SK-N-SH (cell line): ENCODE results near the gene MC3R. TPM values are rescaled to one million over a fixed set of nuclear protein-coding genes. Genes with fewer than 3 reads are reported as not detected.

Experiments used
- CTCF ChIA-PET: fragments of 300-600, 350-600 bp; formaldehyde crosslinking; extraction: SDS; loops from one replicate; lab custom pipeline; 2021; lab: Yijun Ruan, JAX
- POLR2A ChIA-PET: fragments of 350-600 bp; sonication (Branson Sonifier 250); formaldehyde crosslinking; extraction: SDS; loops from one replicate; lab custom pipeline; 2020; ENCODE audit warnings: antibody characterized with exemption, inconsistent platforms; lab: Yijun Ruan, JAX
- DNase-seq: peaks from one replicate; pipeline ENCODE4 v3.0.0; 2012
- H2AFZ ChIP-seq: fragments of 200-600 bp; sonication (generic); 2 replicates; pipeline ENCODE4 v1.8.1; 2016; ENCODE audit warnings: antibody characterized with exemption, mild to moderate bottlenecking, low read depth
- H3F3A ChIP-seq: fragments of 200-600 bp; sonication (generic); replicated peaks from 2 replicates; pipeline ENCODE3; 2016; ENCODE audit warnings: antibody characterized with exemption, mild to moderate bottlenecking; ENCODE audit not compliant: insufficient read depth
- H3K27ac ChIP-seq, 2 experiments: fragments of 200-500 bp in 1 of 2; fragments of 200-600 bp in 1 of 2; sonication (Bioruptor generic) in 1 of 2; sonication (generic), shearing (Covaris generic) in 1 of 2; 2 replicates each; pipeline versions ENCODE4 v1.5.1 to v1.6.1; 2014 to 2016; ENCODE audit warnings: low read depth in 2 of 2, inconsistent platforms in 1 of 2, low read length in 1 of 2, mild to moderate bottlenecking in 1 of 2, mixed read lengths in 1 of 2
- H3K27me3 ChIP-seq: fragments of 200-600 bp; sonication (generic), shearing (Covaris generic); 2 replicates; pipeline ENCODE4 v1.6.1; 2016; ENCODE audit warnings: mixed run types; ENCODE audit not compliant: insufficient read depth
- H3K36me3 ChIP-seq, 2 experiments: fragments of 200-500 bp in 1 of 2; fragments of 200-600 bp in 1 of 2; sonication (Bioruptor generic) in 1 of 2; sonication (generic) in 1 of 2; replicated peaks in 1 of 2; 2 replicates each; pipeline versions ENCODE3 to v1.5.1; 2014 to 2016; ENCODE audit warnings: low read length in 1 of 2, mild to moderate bottlenecking in 1 of 2; ENCODE audit not compliant: insufficient read depth in 2 of 2, control insufficient read depth in 1 of 2
- H3K4me1 ChIP-seq, 2 experiments: fragments of 200-500 bp in 1 of 2; fragments of 200-600 bp in 1 of 2; sonication (Bioruptor generic) in 1 of 2; sonication (generic), shearing (Covaris generic) in 1 of 2; 2 replicates each; pipeline versions ENCODE4 v1.5.1 to v1.6.1; 2014 to 2016; ENCODE audit warnings: low read depth in 1 of 2, low read length in 1 of 2, mixed run types in 1 of 2; ENCODE audit not compliant: insufficient read depth in 2 of 2, control insufficient read depth in 1 of 2
- H3K4me2 ChIP-seq: fragments of 200-600 bp; sonication (generic), shearing (Covaris generic); 2 replicates; pipeline ENCODE4 v1.6.1; 2017; ENCODE audit warnings: mixed run types
- H3K4me3 ChIP-seq, 2 experiments: fragments of 200-500 bp in 1 of 2; fragments of 200-600 bp in 1 of 2; sonication (Bioruptor generic) in 1 of 2; sonication (generic), shearing (Covaris generic) in 1 of 2; 2 replicates each; pipeline versions ENCODE4 v1.5.1 to v1.8.1; 2014 to 2016; ENCODE audit warnings: low read depth in 2 of 2, inconsistent platforms in 1 of 2, low read length in 1 of 2, mild to moderate bottlenecking in 1 of 2, mixed read lengths in 1 of 2, moderate library complexity in 1 of 2
- H3K79me2 ChIP-seq: fragments of 200-600 bp; sonication (generic); 2 replicates; pipeline ENCODE4 v1.8.1; 2017; ENCODE audit warnings: mild to moderate bottlenecking; ENCODE audit not compliant: insufficient read depth
- H3K9ac ChIP-seq: fragments of 200-600 bp; sonication (generic); 2 replicates; pipeline ENCODE4 v1.6.1; 2017; ENCODE audit warnings: mixed run types
- H3K9me2 ChIP-seq: fragments of 200-600 bp; sonication (generic); 2 replicates; pipeline ENCODE4 v1.6.1; 2017; ENCODE audit warnings: mixed run types
- H3K9me3 ChIP-seq: fragments of 200-600 bp; sonication (generic); 2 replicates; pipeline ENCODE4 v1.6.1; 2017; ENCODE audit warnings: mixed run types, mild to moderate bottlenecking, moderate library complexity
- H4K20me1 ChIP-seq: fragments of 200-600 bp; sonication (generic); 2 replicates; pipeline ENCODE4 v1.6.1; 2017; ENCODE audit warnings: mild to moderate bottlenecking, mixed run types; ENCODE audit not compliant: insufficient read depth
- CHD2 ChIP-seq: fragments of 150-350 bp; IDR thresholded peaks from 2 replicates; pipeline ENCODE4 v1.6.1; 2018; ENCODE audit warnings: low read length; ENCODE audit not compliant: partially characterized antibody
- CTCF ChIP-seq: fragments of 200-600 bp; sonication (generic); IDR thresholded peaks from 2 replicates; pipeline ENCODE4 v1.6.1; 2017; ENCODE audit warnings: antibody characterized with exemption, mild to moderate bottlenecking, moderate library complexity
- ELF1 ChIP-seq: IDR thresholded peaks from 2 replicates; pipeline ENCODE4 v1.4.0; 2012
- EZH2phosphoT487 ChIP-seq: fragments of 200-600 bp; sonication (generic); IDR thresholded peaks from 2 replicates; pipeline ENCODE4 v1.6.1; 2017; ENCODE audit warnings: low read depth, mixed run types, mild to moderate bottlenecking, antibody characterized with exemption, moderate library complexity, borderline replicate concordance
- FOXJ3 ChIP-seq: sonication (generic); formaldehyde crosslinking; IDR thresholded peaks from 2 replicates; pipeline ENCODE4 v1.5.1; 2020; ENCODE audit warnings: mild to moderate bottlenecking, missing genetic modification reagents
- GATA2 ChIP-seq: sonication (generic); formaldehyde crosslinking; IDR thresholded peaks from 2 replicates; pipeline ENCODE4 v1.5.0; 2020; ENCODE audit warnings: mild to moderate bottlenecking, missing genetic modification reagents
- IRF3 ChIP-seq: fragments of 150-350 bp; IDR thresholded peaks from 2 replicates; pipeline ENCODE4 v1.6.1; 2016; ENCODE audit warnings: mild to moderate bottlenecking, low read depth, low read length
- MAX ChIP-seq: IDR thresholded peaks from 2 replicates; pipeline ENCODE4 v1.4.0; 2012; ENCODE audit warnings: low read depth
- NFIC ChIP-seq: IDR thresholded peaks from 2 replicates; pipeline ENCODE4 v1.4.0; 2012; ENCODE audit warnings: borderline replicate concordance
- REST ChIP-seq: IDR thresholded peaks from 2 replicates; pipeline ENCODE4 v1.6.1; 2012; ENCODE audit warnings: mild to moderate bottlenecking, low read depth, low read length, moderate library complexity
- RXRA ChIP-seq: IDR thresholded peaks from 2 replicates; pipeline ENCODE4 v1.4.0; 2012; ENCODE audit warnings: low read depth, mild to moderate bottlenecking, borderline replicate concordance
- SMC3 ChIP-seq: IDR thresholded peaks from 2 replicates; pipeline ENCODE4 v1.6.1; 2012; ENCODE audit warnings: low read depth, low read length, improper control_type of control experiment
- TCF12 ChIP-seq: IDR thresholded peaks from 2 replicates; pipeline ENCODE4 v1.4.0; 2012
- TEAD4 ChIP-seq: IDR thresholded peaks from 2 replicates; pipeline ENCODE4 v1.4.0; 2012; ENCODE audit warnings: mild to moderate bottlenecking, borderline replicate concordance; ENCODE audit not compliant: insufficient read depth
- USF1 ChIP-seq: IDR thresholded peaks from 2 replicates; pipeline ENCODE4 v1.4.0; 2012; ENCODE audit warnings: low read depth, borderline replicate concordance
- ZBTB33 ChIP-seq: IDR thresholded peaks from 2 replicates; pipeline ENCODE4 v1.4.0; 2012; ENCODE audit warnings: low read depth, borderline replicate concordance
- WGBS: methylation state at CpG from one replicate; pipeline ENCODE4 v1.1.6; 2017; ENCODE audit warnings: low lambda C conversion rate; 5-methylcytosine and 5-hydroxymethylcytosine counted together
- polyA plus RNA-seq, 3 experiments: library from polyadenylated mRNA; depleted of rRNA; stranded (reverse); fragments of >200 nt; gene quantifications; 2 replicates each; pipeline ENCODE4 v1.2.3, GENCODE V29; 2012

The MC3R gene
- polyA plus RNA-seq, 1 of the 3 experiments (the other 2 are of a cell fraction), result not detected

GRCh38 chr20:56205346-56205745 lies 43.2 kb upstream of the MC3R start:
- H3K9ac ChIP-seq, result no peak overlapping the region
- H3K4me3 ChIP-seq, result no peak overlapping the region
- TF ChIP-seq NFIC, result no peak
- no peak for TF ChIP-seq CHD2
- no peak for TF ChIP-seq USF1
- no peak for TF ChIP-seq REST
- TF ChIP-seq GATA2, result no peak
- no peak for TF ChIP-seq SMC3
- no peak for TF ChIP-seq EZH2phosphoT487
- TF ChIP-seq FOXJ3 (CRISPR knock-in tag), result no peak
- TF ChIP-seq RXRA, result no peak
- TF ChIP-seq CTCF, result no peak
- TF ChIP-seq ZBTB33, result no peak
- no peak for TF ChIP-seq TEAD4
- TF ChIP-seq ELF1, result no peak
- TF ChIP-seq IRF3, result no peak
- TF ChIP-seq TCF12, result no peak
- TF ChIP-seq MAX, result no peak
- TF ChIP-seq, all 33 proteins: peak for 0
- WGBS, result 38% methylated on average over 3 of the region's 3 CpGs
- no peaks in the 10 kb centered on the region for H3K4me1 ChIP-seq
- no peak overlapping the region for H3K4me2 ChIP-seq
- H3K79me2 ChIP-seq, result no peaks in the 10 kb centered on the region
- POLR2A ChIA-PET, result no interaction called here
- no peak overlapping the region for H3K27ac ChIP-seq
- H2AFZ ChIP-seq, result no peak overlapping the region
- no peak for DNase-seq
- CTCF ChIA-PET, result interaction anchor here (0.7 to 1.9 kb wide), 3 partner anchors 9 to 138 kb away, joined by 3 to 4 read pairs (median 4); no protein-coding TSS in a partner anchor
- H3K9me3 ChIP-seq, result no peaks in the 10 kb centered on the region; the same call in 1 of the 2 replicates
- no peaks in the 10 kb centered on the region for H3K27me3 ChIP-seq
- no peaks in the 10 kb centered on the region for H3K9me2 ChIP-seq
- no peaks in the 10 kb centered on the region for H4K20me1 ChIP-seq
- H3F3A ChIP-seq, result no peaks in the 10 kb centered on the region
- no peaks in the 10 kb centered on the region for H3K36me3 ChIP-seq
